ACC112 (cell line): ENCODE data around the gene TFR2.

Experiments used
- H2AFZ ChIP-seq: fragments of 200-600 bp; sonication (generic); one replicate; pipeline ENCODE4 v1.6.0; 2017; ENCODE audit warnings: antibody characterized with exemption, low read length; ENCODE audit not compliant: unreplicated experiment
- H3K27ac ChIP-seq: fragments of 200-600 bp; sonication (generic); 2 replicates; pipeline ENCODE4 v1.5.1; 2014; ENCODE audit warnings: low read depth, mild to moderate bottlenecking, antibody characterized with exemption, low read length, moderate library complexity
- H3K27me3 ChIP-seq: fragments of 200-600 bp; sonication (generic); 2 replicates; pipeline ENCODE4 v1.6.1; 2014; ENCODE audit warnings: mild to moderate bottlenecking, antibody characterized with exemption, low read length, moderate library complexity, mixed read lengths; ENCODE audit not compliant: insufficient read depth
- H3K36me3 ChIP-seq: fragments of 200-600 bp; sonication (generic); 2 replicates; pipeline ENCODE4 v1.6.1; 2016; ENCODE audit warnings: mild to moderate bottlenecking, antibody characterized with exemption, low read length, moderate library complexity, mixed read lengths; ENCODE audit not compliant: insufficient read depth
- H3K4me1 ChIP-seq: fragments of 200-600 bp; sonication (generic); one replicate; pipeline ENCODE4 v1.6.1; 2016; ENCODE audit warnings: low read length, mixed read lengths; ENCODE audit not compliant: insufficient read depth, unreplicated experiment, control insufficient read depth
- H3K4me3 ChIP-seq: fragments of 200-600 bp; sonication (generic); 2 replicates; pipeline ENCODE4 v1.5.1; 2014; ENCODE audit warnings: mild to moderate bottlenecking, low read depth, low read length
- H3K79me2 ChIP-seq: fragments of 200-600 bp; sonication (generic); one replicate; pipeline ENCODE4 v1.6.0; 2016; ENCODE audit warnings: low read length; ENCODE audit not compliant: control insufficient read depth, unreplicated experiment, insufficient read depth

The TFR2 gene

GRCh38 chr7:100583132-100584053 lies 58.0 kb downstream of the TFR2 start:
- Histone ChIP-seq H2AFZ (no peak overlapping the region), H3K36me3 (peaks cover 6% of the 10 kb centered on the region; the same call in 1 of the 2 replicates), H3K79me2 (peaks cover 20% of the 10 kb centered on the region), H3K4me3 (peak overlapping the region; percentile 79), H3K4me1 (peaks cover 12% of the 10 kb centered on the region), H3K27me3 (no peaks in the 10 kb centered on the region), H3K27ac (peak overlapping the region; percentile 65)

GRCh38 chr7:100582650-100583049 lies 58.7 kb downstream of the TFR2 start:
- Histone ChIP-seq H3K4me3 (no peak overlapping the region), H3K36me3 (peaks cover 6% of the 10 kb centered on the region; the same call in 1 of the 2 replicates), H3K27me3 (no peaks in the 10 kb centered on the region), H3K79me2 (peaks cover 20% of the 10 kb centered on the region), H2AFZ (no peak overlapping the region), H3K27ac (peak overlapping the region; percentile 65; the same call in 1 of the 2 replicates), H3K4me1 (peaks cover 12% of the 10 kb centered on the region)

GRCh38 chr7:100582041-100582579 lies 59.2 kb downstream of the TFR2 start:
- Histone ChIP-seq H2AFZ (no peak overlapping the region), H3K79me2 (peaks cover 20% of the 10 kb centered on the region), H3K27me3 (no peaks in the 10 kb centered on the region), H3K4me3 (no peak overlapping the region), H3K27ac (no peak overlapping the region), H3K36me3 (peaks cover 6% of the 10 kb centered on the region; the same call in 1 of the 2 replicates), H3K4me1 (peaks cover 12% of the 10 kb centered on the region)

GRCh38 chr7:100580466-100581283 lies 60.7 kb downstream of the TFR2 start:
- no peak overlapping the region for H3K4me3 ChIP-seq
- peaks cover 12% of the 10 kb centered on the region for H3K4me1 ChIP-seq
- peaks cover 6% of the 10 kb centered on the region; the same call in 1 of the 2 replicates for H3K36me3 ChIP-seq
- peaks cover 20% of the 10 kb centered on the region for H3K79me2 ChIP-seq
- H2AFZ ChIP-seq = no peak overlapping the region
- no peak overlapping the region for H3K27ac ChIP-seq
- no peaks in the 10 kb centered on the region for H3K27me3 ChIP-seq

- Histone ChIP-seq H3K36me3 (peaks cover 6% of the 10 kb centered on the region; the same call in 1 of the 2 replicates), H3K27me3 (no peaks in the 10 kb centered on the region), H3K79me2 (peaks cover 8% of the 10 kb centered on the region), H3K4me3 (no peak overlapping the region), H3K27ac (no peak overlapping the region), H2AFZ (no peak overlapping the region), H3K4me1 (peaks cover 5% of the 10 kb centered on the region)
These were observed 62.8 kb downstream of the TFR2 start for GRCh38 chr7:100578246-100579183.

- peaks cover 6% of the 10 kb centered on the region; the same call in 1 of the 2 replicates for H3K36me3 ChIP-seq
- H3K4me1 ChIP-seq = no peaks in the 10 kb centered on the region
These were observed 63.8 kb downstream of the TFR2 start for GRCh38 chr7:100577507-100577906.

GRCh38 chr7:100577103-100577502 lies 64.2 kb downstream of the TFR2 start:
- Histone ChIP-seq H3K36me3 (peaks cover 6% of the 10 kb centered on the region; the same call in 1 of the 2 replicates), H3K79me2 (peaks cover 3% of the 10 kb centered on the region), H3K4me3 (no peak overlapping the region), H3K27ac (no peak overlapping the region), H3K27me3 (no peaks in the 10 kb centered on the region), H3K4me1 (no peaks in the 10 kb centered on the region), H2AFZ (no peak overlapping the region)

More at GRCh38 chr7:100577507-100577906, 63.8 kb downstream of the TFR2 start:
- no peak overlapping the region for H3K27ac ChIP-seq
- H2AFZ ChIP-seq = no peak overlapping the region
- H3K79me2 ChIP-seq = peaks cover 7% of the 10 kb centered on the region
- H3K27me3 ChIP-seq = no peaks in the 10 kb centered on the region
- no peak overlapping the region for H3K4me3 ChIP-seq

GRCh38 chr7:100576384-100576993 lies 64.9 kb downstream of the TFR2 start:
- Histone ChIP-seq H3K27me3 (no peaks in the 10 kb centered on the region), H3K27ac (no peak overlapping the region), H3K4me3 (no peak overlapping the region), H3K36me3 (peaks cover 6% of the 10 kb centered on the region; the same call in 1 of the 2 replicates), H2AFZ (no peak overlapping the region), H3K4me1 (no peaks in the 10 kb centered on the region), H3K79me2 (no peaks in the 10 kb centered on the region)

GRCh38 chr7:100575746-100576383 lies 65.5 kb downstream of the TFR2 start:
- Histone ChIP-seq H3K27me3 (no peaks in the 10 kb centered on the region), H3K27ac (no peak overlapping the region), H3K4me1 (peaks cover 3% of the 10 kb centered on the region), H2AFZ (no peak overlapping the region), H3K36me3 (peaks cover 5% of the 10 kb centered on the region; the same call in 1 of the 2 replicates), H3K4me3 (no peak overlapping the region), H3K79me2 (no peaks in the 10 kb centered on the region)
